ENCODE measurements around the gene VASH2. TPM values are rescaled to one million over a fixed set of nuclear protein-coding genes. Genes with fewer than 3 reads are reported as not detected.
"Not testable (repeated sequence)": the region's sequence is repeated elsewhere in the genome, so short reads cannot be mapped to it uniquely, and the experiment has no call there.

VASH2 gene
- 0.38 TPM for total RNA-seq
- long read RNA-seq, result 0 reads

DNA sequence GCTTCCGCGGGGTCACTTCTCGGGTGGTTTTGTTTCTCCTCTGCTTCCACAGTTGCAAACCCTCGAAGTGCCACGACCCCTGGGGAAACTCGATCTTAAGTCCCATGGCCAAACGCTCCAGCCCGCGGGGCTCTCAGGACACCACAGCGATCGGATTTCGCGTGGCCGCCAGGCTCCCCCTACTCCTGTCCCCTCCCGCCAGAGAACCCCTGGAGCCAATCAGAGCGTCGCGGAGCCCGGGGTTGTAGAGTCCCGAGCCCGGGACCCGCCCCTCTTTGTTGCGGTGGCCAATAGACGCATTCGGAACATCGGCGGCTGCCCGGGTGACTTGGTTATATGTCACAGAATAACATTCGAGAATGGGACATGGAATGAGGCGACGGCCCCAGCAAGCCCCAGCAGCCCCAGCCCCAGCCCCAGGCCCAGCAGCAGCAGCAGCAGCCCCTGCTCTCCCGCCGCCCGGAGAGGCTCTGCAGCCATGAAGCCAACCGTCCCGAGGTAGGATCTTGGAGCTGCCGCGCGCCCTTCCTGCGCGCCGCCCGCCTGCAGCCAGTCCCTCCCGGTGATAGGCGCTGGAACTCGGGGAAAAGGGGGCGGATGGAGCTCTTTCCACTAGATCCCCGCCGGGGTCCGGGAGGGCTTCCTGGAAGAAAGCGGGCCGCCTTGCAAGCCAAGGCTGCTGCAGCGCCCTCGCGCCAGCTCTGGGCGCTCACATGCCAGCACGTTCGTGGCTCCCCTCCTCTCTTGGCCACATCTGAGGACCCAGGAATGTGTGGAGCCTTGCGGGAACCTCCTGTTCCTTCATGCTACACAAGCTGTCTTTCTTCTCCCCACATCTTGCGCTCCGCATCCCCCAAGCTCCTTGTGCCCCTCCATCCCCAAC lies at the start of gene VASH2:
VASH2 (plus strand) TSS at position 299 of the 883 bp plus-strand sequence. CDS start 1,002 bp downstream, outside the sequence.
- DNase-seq (ENCODE audit: low spot score), result peak; percentile 88
- intact Hi-C loops (cut with DNase I), result no loop called here

DNA sequence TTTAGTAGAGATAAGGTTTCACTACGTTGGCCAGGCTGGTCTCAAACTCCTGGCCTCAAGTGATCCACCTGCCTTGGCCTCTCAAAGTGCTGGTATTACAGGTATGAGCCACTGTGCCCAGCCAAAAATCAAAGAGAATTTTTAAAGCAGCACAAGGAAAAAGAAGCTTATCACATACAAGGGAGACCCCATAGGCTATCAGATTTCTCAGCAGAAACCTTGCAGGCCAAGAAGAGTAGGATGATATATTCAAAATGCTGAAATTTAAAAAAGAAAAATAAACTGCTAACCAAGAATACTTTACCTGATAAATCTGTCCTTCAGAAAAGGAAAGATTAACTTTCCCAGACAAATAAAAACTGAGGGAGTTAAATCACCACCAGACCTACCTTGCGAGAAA lies 49.1 kb upstream of the VASH2 start:
- intact Hi-C loops (cut with DNase I), result no loop called here
- DNase-seq (ENCODE audit: low spot score), result no peak

DNA sequence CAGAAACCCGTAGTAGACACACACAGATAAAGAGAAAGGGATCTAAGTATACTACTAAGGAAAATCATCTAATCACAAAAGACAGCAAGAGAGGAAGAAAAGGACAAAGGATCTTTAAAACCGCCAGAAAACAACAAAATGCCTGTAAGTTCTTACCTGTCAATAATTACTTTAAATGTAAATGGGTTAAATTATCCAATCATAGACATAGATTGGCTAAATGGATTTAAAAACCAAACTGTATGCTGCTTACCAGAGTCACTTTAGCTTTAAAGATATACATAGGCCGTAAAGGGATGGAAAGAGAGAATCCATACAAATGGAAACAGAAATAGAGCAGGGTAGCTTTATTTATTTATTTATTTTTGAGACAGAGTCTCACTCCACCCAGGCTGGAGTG lies 48.3 kb upstream of the VASH2 start:
- intact Hi-C loops (cut with DNase I), result no loop called here

DNA sequence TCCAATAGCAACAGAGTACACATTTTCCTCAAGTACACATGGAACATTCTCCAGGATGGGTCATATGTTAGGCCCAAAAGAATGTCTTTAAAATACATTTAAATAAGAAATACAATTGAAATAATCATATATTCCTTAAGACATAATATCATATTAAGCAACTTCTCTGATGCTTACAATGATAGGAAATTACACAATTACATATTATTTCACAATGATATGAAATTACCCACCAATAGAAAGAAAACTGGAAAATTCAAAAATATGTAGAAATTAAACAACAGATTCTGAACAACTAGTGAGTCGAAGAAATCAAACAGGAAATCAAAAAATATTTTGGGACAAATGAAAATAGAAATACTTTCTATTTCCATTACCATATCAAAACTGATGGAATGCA lies 46.7 kb upstream of the VASH2 start:
- DNase-seq (ENCODE audit: low spot score), result no peak
- intact Hi-C loops (cut with DNase I), result no loop called here

More for the DNA sequence above, 48.3 kb upstream of the VASH2 start:
- no peak for DNase-seq (ENCODE audit: low spot score)

DNA sequence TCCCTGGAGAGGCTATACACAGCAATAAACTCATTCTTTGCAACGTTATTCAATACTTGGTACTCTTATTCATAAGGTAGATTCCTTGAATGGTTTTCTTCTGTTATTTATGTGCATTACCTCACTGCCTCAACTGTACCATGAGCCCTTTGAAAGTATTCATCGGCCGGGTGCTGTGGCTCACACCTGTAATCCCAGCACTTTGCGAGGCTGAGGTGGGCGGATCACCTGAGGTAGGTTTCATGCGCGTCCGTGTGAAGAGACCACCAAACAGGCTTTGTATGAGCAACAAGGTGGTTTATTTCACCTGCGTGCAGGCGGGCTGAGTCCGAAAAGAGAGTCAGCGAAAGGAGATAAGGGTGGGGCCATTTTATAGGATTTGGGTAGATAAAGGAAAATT lies 42.3 kb upstream of the VASH2 start:
- intact Hi-C loops (cut with DNase I); DNase-seq (ENCODE audit: low spot score): not testable (repeated sequence)

DNA sequence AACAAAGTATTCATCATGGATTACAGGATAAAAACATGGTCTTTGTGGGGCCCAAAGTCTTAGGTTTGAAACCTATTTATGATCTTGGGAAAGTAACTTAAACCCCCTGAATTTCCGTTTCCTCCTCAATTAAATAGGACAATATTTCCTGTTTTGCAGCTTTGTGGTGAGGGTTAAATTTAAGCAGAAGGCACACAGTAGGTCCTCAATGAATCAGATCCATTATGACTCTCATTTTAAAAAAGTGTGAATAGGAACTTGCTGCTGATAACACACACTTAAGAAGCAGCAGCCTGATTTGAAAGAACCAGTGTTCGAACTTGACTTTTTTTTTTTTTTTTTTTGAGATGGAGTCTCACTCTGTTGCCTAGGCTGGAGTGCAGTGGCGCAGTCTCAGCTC lies 41.4 kb upstream of the VASH2 start:
- no peak for DNase-seq (ENCODE audit: low spot score)
- intact Hi-C loops (cut with DNase I), result no loop called here

DNA sequence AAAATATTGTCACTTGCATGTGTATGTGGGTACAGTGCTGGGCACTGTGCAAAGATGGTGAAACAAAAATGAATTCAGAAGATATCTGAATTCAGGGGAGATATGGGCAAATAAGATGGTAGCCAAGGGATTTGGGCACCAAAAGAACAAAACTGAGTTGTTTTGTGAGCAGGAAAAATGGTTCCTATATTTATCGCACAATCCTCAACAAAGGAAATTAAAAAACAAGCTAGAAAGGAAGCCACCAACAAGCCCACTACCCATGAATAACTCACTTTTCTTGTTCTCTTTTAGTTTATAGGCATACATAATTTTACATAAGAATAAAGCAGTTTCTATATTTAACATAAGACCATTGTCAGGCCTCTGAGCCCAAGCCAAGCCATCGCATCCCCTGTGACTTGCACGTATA lies 40.7 kb upstream of the VASH2 start:
- intact Hi-C loops (cut with DNase I), result no loop called here

DNA sequence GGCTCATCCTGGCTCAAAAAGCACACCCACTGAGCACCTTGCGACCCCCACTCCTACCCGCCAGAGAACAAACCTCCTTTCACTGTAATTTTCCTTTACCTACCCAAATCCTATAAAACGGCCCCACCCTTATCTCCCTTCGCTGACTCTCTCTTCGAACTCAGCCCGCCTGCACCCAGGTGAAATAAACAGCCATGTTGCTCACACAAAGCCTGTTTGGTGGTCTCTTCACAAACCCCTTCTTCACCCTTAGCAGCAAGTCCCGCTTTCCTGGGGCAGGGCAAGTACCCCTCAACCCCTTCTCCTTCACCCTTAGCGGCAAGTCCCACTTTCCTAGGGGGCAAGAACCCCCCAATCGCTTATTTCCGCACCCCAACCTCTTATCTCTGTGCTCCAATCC lies 40.1 kb upstream of the VASH2 start:
- intact Hi-C loops (cut with DNase I); DNase-seq (ENCODE audit: low spot score): not testable (repeated sequence)

More for the DNA sequence above, 40.7 kb upstream of the VASH2 start:
- DNase-seq (ENCODE audit: low spot score), result no peak

DNA sequence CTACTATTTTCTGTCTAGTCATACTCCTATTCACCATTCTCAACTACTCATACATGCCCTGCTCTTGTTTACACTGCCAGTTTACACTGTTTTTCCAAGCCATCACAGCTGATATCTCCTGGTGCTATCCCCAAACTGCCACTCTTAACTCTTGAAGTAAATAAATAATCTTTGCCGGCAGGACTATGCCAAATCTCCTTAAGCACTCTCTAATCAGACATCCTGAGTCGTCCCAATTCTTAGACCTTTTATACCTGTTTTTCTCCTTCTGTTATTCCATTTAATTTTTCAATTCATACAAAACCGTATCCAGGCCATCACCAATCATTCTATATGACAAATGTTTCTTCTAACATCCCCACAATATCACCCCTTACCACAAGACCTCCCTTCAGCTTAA lies 36.7 kb upstream of the VASH2 start:
- DNase-seq (ENCODE audit: low spot score); intact Hi-C loops (cut with DNase I): not testable (repeated sequence)

DNA sequence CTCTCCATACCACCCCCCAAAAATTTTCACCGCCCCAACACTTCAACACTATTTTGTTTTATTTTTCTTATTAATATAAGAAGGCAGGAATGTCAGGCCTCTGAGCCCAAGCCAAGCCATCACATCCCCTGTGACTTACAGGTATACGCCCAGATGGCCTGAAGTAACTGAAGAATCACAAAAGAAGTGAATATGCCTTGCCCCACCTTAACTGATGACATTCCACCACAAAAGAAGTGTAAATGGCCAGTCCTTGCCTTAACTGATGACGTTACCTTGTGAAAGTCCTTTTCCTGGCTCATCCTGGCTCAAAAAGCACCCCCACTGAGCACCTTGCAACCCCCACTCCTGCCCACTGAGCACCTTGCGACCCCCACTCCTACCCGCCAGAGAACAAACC lies 36.2 kb upstream of the VASH2 start:
- DNase-seq (ENCODE audit: low spot score); intact Hi-C loops (cut with DNase I): not testable (repeated sequence)

DNA sequence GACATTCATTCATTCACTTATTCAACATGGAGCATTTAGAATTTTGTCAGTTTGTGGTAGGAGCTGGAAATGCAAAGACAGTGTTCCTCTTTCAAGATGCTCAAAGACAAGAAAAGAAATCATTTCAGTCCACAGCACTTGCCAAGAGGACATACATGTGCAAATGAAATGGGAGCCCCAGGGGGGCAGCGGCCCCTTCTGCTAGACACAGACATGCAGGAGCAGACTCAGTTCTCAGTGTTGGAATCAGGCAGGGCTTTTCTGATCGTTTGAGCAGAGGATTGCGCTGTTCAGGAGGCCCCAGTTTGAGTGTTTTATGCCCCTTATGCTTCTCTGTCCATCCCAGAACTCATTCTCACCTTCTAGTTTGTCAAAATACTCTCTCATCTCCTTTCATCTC lies 35.6 kb upstream of the VASH2 start:
- no peak for DNase-seq (ENCODE audit: low spot score)
- intact Hi-C loops (cut with DNase I), result no loop called here

DNA sequence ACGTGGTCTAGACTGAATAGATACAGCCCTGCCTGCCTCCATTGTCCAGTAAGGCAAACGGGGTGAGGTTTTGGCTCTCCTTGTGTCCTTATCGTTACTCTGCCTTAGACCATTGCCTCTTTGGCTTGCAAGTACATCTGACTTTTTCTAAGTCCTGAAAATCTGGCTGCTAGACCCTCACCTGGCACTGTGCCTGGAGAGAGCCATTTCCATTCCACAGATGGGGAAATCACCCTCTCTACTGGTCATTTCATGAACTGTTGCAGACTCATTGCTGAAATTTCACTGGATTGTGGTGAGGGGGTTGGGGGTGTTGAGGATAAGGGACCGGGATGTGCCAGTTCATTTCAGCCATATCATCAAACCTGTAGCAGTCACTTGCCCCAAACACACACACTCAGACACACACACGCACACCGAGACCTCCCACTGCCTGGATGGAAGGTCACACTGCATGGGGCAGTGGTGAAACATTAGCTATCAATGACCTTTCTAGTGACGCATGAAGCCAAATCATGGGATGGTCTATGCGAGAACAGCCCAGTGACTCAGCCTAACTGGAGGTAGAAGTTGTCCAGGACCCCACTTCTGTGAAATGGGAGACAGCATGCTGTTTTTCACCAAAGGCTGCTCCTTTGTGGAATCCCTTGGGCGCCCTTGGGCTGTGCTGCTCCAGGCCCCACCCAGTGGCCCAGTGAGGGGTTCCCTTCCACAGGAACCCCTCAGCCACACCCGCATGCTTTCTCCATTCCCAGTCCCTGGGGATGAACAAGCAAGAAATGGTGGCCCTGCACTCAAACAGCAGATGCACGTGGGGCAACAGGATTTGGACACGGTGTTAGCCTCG lies 34.9 kb upstream of the VASH2 start:
- intact Hi-C loops (cut with DNase I), result no loop called here
- no peak for DNase-seq (ENCODE audit: low spot score)

DNA sequence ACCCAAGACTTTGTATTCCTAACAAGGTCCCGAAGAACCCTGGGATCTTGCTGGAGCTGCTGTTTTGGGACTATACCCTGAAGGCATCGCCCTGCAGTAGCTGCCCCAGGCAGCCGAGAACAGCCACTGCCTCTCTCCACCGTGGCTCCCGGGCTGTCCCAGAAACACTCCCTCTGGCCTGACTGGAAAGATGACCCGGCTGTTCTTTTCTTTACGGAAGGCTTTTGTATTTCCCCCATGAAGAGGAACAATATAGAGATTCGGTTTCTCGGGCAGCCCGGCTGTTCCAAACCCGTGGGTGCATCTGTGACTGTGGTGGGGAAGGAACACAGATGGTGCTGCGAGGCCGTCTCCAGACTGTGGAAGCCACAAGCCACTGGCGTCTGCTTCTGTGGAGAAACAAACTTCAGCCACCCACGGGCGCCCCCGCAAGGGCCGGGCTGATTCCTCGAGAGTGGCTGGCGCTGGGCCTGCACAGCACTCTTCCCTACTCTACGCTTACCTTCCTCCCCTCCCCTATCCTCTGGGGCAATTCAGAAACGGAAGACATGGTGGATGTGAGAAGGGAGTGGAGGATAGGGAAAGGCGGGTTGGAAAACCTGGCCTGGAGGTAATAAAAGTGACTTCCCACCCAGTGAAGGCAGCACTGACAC lies 33.7 kb upstream of the VASH2 start:
- DNase-seq (ENCODE audit: low spot score), result no peak
- intact Hi-C loops (cut with DNase I), result no loop called here

DNA sequence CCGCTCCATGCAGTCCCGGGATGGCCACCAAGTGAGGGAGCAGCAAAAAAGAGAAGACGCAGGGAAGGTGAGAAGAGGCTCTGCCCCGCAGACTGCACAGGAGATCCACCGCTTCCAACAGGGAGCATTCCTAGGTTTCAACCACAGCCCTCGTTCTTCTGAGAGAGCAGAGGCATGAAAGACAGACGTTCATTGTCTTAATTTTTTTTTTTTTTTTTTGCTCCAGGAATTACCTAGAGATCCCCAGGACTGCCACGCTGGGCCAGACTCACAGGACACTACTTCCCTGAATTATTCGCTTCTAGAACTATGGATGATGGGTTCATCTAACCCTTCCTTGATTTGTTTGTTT lies 33.2 kb upstream of the VASH2 start:
- no peak for DNase-seq (ENCODE audit: low spot score)
- intact Hi-C loops (cut with DNase I), result no loop called here

DNA sequence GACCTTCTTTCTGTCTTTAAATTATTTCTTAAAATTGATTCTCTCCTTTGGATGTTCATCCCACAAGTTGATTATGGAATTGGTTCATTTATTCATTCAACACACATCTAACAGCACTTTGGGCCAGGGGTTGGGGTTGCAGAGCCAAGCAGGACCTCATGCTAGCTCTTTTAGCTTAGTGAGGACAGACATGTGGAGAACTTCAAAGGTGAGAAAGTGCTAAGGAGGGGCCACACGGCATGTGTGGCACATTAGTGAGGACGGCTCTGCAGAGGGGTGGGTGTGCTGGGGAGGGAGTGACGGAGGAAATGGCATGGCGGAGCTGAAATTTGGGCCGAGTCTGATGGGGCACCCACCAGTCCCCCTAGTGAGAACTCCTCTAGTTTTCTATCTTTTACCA lies 32.5 kb upstream of the VASH2 start:
- intact Hi-C loops (cut with DNase I), result no loop called here
- DNase-seq (ENCODE audit: low spot score), result no peak

DNA sequence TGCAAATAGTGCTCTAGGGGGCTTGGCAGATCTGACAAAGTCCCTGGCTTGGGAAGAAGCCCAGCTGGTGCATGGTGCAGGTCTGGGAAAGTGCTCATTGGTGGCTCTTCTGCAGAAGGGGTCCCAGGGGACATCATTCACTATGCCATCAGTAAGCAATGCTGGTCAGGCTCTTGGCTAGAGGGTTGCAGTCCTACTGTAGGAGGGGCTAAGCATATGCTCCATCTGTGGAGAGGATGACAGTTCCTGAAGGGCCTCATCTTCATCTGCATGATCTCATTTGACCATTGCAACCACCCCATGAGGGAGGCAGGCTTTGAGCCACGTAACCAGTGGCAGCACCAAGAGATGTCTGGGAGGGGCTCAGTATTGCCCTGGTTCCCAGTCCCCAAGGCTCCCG lies 31.5 kb upstream of the VASH2 start:
- DNase-seq (ENCODE audit: low spot score), result no peak
- intact Hi-C loops (cut with DNase I), result no loop called here

DNA sequence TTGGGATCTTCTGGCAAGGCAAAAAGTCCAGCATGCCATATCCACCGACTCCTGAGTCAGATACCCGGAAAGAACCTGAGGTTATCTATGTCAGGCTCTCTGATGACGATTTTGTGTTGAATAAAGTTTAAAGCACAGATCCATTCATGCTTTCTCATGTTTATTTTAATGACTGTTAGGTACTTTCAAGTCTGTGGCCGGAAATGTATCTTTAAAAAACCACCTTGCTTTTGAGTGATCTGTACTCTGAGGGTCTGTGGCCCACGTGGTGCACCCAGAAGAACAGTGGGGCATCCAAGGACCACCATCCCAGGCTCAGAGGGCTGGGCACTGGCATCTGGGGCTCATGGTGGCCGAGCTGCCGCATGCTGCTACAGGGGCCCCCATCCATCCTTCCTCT lies 30.1 kb upstream of the VASH2 start:
- intact Hi-C loops (cut with DNase I), result no loop called here
- DNase-seq (ENCODE audit: low spot score), result no peak

DNA sequence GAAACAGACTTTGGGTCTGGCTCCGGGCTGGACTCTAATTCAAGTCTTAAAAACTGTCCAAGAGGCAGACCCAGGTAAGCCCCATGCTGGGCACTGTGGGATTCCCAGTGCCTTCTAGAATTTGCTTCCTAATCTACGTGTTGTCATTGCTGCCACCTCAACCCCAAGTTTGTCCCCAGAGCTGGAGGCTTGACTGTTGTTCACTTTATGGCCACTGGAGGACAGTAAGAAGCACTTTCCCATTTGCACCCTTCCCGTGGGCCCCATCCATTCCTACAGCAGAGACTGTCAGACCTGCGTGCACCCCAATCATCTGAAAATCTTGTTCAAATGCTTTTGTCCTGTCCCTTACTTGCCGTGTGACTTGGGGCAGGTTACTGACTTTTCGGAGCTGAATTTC lies 29.4 kb upstream of the VASH2 start:
- DNase-seq (ENCODE audit: low spot score), result no peak
- intact Hi-C loops (cut with DNase I), result no loop called here

DNA sequence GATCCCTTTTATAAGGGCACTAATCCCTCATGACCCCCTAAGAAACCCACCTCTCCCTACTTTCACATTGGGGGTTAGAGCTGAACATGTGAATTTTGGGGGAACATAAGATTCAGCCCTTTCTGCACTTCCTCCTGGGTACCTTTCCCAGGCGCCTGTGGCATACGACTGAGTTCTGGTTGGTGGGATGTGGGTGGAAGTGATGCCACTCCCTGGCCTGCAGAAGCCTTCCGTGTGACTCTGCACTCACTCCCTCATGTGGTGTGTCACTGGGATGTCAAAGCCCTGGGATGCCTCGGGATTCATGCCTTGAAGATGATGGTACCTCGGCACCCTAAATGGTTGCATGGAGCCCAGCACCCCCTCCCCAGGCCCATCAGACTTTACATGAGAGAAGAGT lies 28.3 kb upstream of the VASH2 start:
- intact Hi-C loops (cut with DNase I), result no loop called here

DNA sequence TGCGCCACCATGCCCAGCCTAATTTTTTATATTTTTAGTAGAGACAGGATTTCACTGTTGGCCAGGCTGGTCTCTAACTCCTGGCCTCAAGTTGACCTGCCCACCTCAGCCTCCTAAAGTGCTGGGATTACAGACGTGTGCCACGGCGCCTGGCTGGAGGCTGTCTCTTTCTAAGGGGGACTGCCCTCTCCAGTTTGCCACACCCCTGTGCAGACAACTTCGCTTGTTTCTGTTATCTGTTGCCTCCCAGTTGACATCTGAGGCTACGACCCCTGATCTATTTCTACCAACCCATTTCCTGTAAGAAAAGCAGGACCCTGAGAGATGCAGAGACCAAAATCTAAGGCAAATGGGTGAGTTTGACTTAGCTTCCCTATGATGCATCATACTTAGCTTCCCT lies 24.0 kb upstream of the VASH2 start:
- no peak for DNase-seq (ENCODE audit: low spot score)
- intact Hi-C loops (cut with DNase I), result no loop called here

More for the DNA sequence above, 28.3 kb upstream of the VASH2 start:
- DNase-seq (ENCODE audit: low spot score), result no peak
